Activated naive CD4-positive, alpha-beta T cell treated with anti-CD3 and anti-CD28 coated beads, Interleukin-2, amount 50 U/mL, for 16 hours (primary cell): ENCODE data around the gene HRK.

ENCODE experiments used
- DNase-seq: peaks from one replicate; pipeline ENCODE4 v3.0.0-alpha.2; 2020

HRK gene

GRCh38 chr12:116897476-116897875 is 16.2 kb upstream of the HRK start:
- no peak for DNase-seq

GRCh38 chr12:116896411-116896924 is 15.2 kb upstream of the HRK start:
- no peak for DNase-seq

GRCh38 chr12:116894913-116895312 is 13.7 kb upstream of the HRK start:
- no peak for DNase-seq

- no peak for DNase-seq
Measured at GRCh38 chr12:116892349-116893140, 11.3 kb upstream of the HRK start.

- DNase-seq, result no peak
Measured at GRCh38 chr12:116891019-116891418, 9.8 kb upstream of the HRK start.

- DNase-seq, result no peak
Measured at GRCh38 chr12:116890330-116890729, 9.1 kb upstream of the HRK start.

- DNase-seq, result no peak
Measured at GRCh38 chr12:116887897-116888296, 6.7 kb upstream of the HRK start.

GRCh38 chr12:116887244-116887643 is 6.0 kb upstream of the HRK start:
- DNase-seq, result no peak

- DNase-seq, result no peak
Measured at GRCh38 chr12:116885491-116885890, 4.2 kb upstream of the HRK start.

GRCh38 chr12:116884871-116885270 is 3.6 kb upstream of the HRK start:
- DNase-seq, result no peak

GRCh38 chr12:116882742-116883141 is 1.5 kb upstream of the HRK start:
- DNase-seq, result no peak

- DNase-seq, result no peak
Measured at GRCh38 chr12:116881877-116882507, 751 bp upstream of the HRK start.

GRCh38 chr12:116880817-116881324 is 370 bp downstream of the HRK start:
- peak; percentile 37 for DNase-seq

- DNase-seq, result no peak
Measured at GRCh38 chr12:116880213-116880816, 926 bp downstream of the HRK start.

- no peak for DNase-seq
Measured at GRCh38 chr12:116879509-116880212, 1.6 kb downstream of the HRK start.

GRCh38 chr12:116878567-116879508 is 2.4 kb downstream of the HRK start:
- no peak for DNase-seq

- no peak for DNase-seq
Measured at GRCh38 chr12:116876151-116876869, 4.9 kb downstream of the HRK start.

GRCh38 chr12:116874324-116874995 is 6.8 kb downstream of the HRK start:
- no peak for DNase-seq

- DNase-seq, result no peak
Measured at GRCh38 chr12:116870306-116870705, 10.9 kb downstream of the HRK start.

GRCh38 chr12:116867523-116867922 is 13.7 kb downstream of the HRK start:
- no peak for DNase-seq
